ENCODE results near the gene MORC2. TPM values are rescaled to one million over a fixed set of nuclear protein-coding genes. Genes with fewer than 3 reads are reported as not detected.

The MORC2 gene
- total and polyA plus RNA-seq, 4 donors, result 15.2 to 35.1 (median 28.1) TPM

DNA sequence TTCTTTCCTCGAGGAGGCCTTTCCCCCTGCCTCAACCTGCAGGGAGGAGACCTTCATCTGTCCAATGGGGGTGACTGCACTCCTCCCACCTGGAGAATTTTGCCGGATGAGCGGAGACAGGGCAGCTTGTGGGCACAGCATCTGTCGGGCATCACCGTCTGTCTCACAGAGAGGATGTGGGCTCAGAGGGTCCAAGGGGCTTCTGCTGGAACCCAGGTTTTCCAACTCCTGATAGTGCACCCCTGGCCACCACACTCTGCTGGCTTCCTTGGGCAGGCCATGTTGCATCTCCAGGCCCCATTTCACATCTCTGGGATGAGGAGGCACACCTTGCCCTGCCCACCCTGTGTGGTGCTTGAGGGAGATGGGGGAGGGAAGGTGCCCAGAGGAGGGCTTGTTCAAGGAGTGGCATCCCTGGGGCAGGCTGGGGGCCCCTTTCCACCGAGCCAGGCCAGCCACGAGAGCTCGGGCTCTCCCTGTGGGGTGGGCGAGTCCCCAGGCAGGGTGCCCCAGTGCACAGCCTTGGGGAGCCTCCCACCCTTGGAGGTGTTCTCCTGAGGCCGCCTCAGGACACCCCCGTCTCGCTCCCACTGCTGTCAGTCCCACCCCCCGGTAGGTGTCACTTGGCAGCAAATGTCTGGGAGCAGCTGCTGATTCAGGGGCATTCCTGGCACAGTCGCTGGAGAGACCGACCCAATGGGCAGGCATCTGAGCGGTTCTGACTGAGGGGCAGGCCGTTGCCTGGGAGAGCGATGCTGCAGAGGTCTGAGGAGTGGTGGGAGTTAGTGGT, 84.2 kb downstream of the MORC2 start:
- no peaks in the 10 kb centered on the region for H3K27me3 ChIP-seq (ENCODE audit: control insufficient read depth, insufficient read depth, low read length)
- peaks cover 2% of the 10 kb centered on the region for H3K4me1 ChIP-seq (ENCODE audit: control insufficient read depth, insufficient read depth, low read length)
- H3K9me3 ChIP-seq (ENCODE audit: control insufficient read depth, insufficient read depth, low read length), result no peaks in the 10 kb centered on the region
- peaks cover 57% of the 10 kb centered on the region for H3K36me3 ChIP-seq (ENCODE audit: control insufficient read depth, insufficient read depth, low read length)
- DNase-seq (ENCODE audit: low read depth in 4 of 6, low spot score in 6 of 6), result no peak
- no peak overlapping the region for H3K4me3 ChIP-seq (ENCODE audit: low read depth, low read length)
- no peak overlapping the region for H3K27ac ChIP-seq (ENCODE audit: low read depth, low read length)
- 87% methylated on average over 18 of the region's 18 CpGs for WGBS (ENCODE audit: insufficient coverage)

DNA sequence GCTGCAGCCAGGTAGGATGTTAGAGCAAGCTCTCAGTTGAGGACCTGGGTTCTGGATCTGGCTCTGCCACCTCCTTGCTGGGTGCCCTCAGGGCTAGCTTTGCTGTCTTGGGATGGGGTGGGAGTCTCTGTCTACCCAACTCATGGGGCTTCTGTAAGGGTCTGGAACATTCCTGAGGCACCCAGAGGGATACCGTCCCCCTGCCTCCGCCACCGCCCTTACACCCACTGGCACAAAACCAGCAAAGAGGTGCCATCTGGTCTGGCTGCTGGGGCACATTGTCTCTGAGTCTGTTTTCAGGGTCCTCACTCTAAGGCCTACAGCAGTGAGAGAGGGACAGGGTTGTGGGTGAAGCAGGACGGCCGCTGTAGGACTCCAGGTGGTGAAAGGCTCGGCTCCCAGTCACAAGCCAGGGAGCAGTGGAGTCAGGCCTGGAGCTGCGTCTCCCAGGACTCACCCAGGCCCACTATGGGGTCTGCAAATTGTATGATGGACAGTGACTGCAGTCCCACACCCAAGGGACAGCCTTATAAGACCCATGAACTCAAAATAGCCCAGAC, 84.9 kb downstream of the MORC2 start:
- H3K27me3 ChIP-seq (ENCODE audit: control insufficient read depth, insufficient read depth, low read length), result no peaks in the 10 kb centered on the region
- no peak for DNase-seq (ENCODE audit: low read depth in 4 of 6, low spot score in 6 of 6)
- H3K4me3 ChIP-seq (ENCODE audit: low read depth, low read length), result no peak overlapping the region
- H3K4me1 ChIP-seq (ENCODE audit: control insufficient read depth, insufficient read depth, low read length), result peaks cover 10% of the 10 kb centered on the region
- H3K36me3 ChIP-seq (ENCODE audit: control insufficient read depth, insufficient read depth, low read length), result peaks cover 50% of the 10 kb centered on the region
- no peaks in the 10 kb centered on the region for H3K9me3 ChIP-seq (ENCODE audit: control insufficient read depth, insufficient read depth, low read length)
- WGBS (ENCODE audit: insufficient coverage), result 96% methylated on average over 3 of the region's 7 CpGs
- no peak overlapping the region for H3K27ac ChIP-seq (ENCODE audit: low read depth, low read length)

DNA sequence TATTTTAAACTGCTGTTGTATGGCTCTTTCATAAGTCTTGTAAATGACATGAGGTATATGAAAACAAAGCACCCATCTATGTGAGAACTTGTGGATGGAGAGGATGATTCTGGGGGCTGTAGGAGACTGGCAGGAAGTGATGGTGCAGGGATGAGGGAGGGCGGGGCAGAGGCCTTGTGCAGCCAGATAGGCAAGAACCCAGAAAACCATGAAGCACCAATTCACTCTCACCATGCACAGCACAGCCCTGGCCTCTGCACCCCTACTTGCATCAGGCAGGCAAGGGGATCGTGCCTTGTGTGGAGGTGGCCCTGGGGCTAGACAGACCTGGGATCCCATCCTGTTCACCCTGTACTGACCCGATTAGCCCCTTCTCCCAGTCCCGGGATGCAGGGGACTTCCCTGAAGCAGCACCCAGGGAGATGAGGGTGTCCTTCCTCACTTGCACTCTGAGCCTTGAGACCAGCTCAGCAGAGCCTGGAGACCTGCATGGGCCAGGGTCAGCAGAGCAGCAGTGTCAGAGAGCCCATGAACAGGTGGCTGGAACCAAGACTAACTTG, 85.5 kb downstream of the MORC2 start:
- Histone ChIP-seq H3K27ac (ENCODE audit: low read depth, low read length) (no peak overlapping the region), H3K4me3 (ENCODE audit: low read depth, low read length) (no peak overlapping the region), H3K4me1 (ENCODE audit: control insufficient read depth, insufficient read depth, low read length) (peaks cover 16% of the 10 kb centered on the region), H3K36me3 (ENCODE audit: control insufficient read depth, insufficient read depth, low read length) (peaks cover 49% of the 10 kb centered on the region), H3K27me3 (ENCODE audit: control insufficient read depth, insufficient read depth, low read length) (no peaks in the 10 kb centered on the region), H3K9me3 (ENCODE audit: control insufficient read depth, insufficient read depth, low read length) (no peaks in the 10 kb centered on the region)
- DNase-seq (ENCODE audit: low read depth in 4 of 6, low spot score in 6 of 6), result no peak
- 94% methylated on average over 3 of the region's 4 CpGs for WGBS (ENCODE audit: insufficient coverage)

DNA sequence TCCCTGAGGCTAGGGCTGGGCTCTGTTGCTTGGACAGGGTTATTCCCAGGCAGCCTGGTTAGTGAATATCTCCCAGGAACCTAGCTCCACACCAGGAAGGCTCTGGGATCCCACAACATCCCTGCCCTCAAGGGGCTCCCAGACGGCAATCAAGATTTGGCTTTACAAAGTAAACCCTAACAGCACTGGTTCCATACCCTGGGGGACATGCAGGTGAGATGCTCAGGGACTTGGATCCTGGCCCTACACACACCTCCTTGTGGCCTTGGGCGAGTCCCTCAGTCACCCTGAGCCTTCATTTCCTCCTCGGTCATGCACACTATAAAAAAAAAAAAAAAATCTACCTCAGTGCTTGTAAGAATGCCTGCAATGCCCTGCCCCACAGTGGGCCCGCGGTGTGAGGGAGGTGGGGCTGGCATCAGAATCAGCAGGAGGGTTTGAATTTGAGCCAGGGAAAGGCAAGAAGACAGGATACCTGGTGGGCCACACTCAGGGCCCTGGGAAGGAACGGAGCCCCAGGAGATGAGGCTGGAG, 86.3 kb downstream of the MORC2 start:
- Histone ChIP-seq H3K9me3 (ENCODE audit: control insufficient read depth, insufficient read depth, low read length) (no peaks in the 10 kb centered on the region), H3K36me3 (ENCODE audit: control insufficient read depth, insufficient read depth, low read length) (peaks cover 48% of the 10 kb centered on the region), H3K27me3 (ENCODE audit: control insufficient read depth, insufficient read depth, low read length) (no peaks in the 10 kb centered on the region), H3K4me3 (ENCODE audit: low read depth, low read length) (no peak overlapping the region), H3K4me1 (ENCODE audit: control insufficient read depth, insufficient read depth, low read length) (peaks cover 24% of the 10 kb centered on the region), H3K27ac (ENCODE audit: low read depth, low read length) (no peak overlapping the region)
- DNase-seq (ENCODE audit: low read depth in 4 of 6, low spot score in 6 of 6), result no peak
- 53% methylated on average over 3 of the region's 6 CpGs for WGBS (ENCODE audit: insufficient coverage)

DNA sequence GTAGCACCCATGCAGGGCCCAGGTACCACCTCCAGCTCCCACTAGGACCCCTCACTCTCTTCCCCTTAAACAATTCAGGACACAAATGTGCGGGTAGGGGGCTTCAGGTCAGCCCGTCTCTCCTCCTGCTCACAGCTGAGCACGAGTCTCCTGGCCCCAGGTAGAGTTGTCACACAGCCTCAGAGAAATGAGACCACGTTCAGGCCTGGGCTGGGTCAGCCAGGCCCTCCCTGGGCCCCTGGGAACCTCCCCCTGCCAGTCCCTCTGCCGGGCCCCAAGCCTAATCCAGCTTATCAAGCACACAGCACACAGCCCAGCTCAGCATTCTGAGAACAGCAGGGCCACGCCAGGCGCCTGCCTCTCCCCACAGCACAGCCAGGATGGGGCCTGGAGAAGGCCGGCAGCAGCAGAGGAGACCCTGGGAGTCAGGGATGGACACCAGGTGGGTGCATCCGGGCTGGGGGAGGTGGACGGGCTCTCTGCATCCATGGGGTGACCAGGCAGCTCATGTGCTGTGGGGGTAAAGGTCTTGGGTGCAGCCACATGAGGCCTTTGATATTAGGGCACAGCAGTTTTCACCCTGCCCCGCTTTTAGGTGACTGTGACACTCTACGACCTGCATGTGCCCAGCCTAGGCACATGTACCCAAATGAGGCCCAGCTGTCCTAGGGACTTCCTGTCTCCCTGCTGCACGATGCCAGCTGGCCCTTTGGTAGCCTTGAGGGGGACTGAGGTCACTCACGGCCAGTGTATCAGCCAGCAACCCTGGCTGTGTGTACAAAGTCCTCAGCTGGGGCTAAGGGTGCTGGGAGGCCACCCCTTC, 87.0 kb downstream of the MORC2 start:
- no peak for DNase-seq (ENCODE audit: low read depth in 4 of 6, low spot score in 6 of 6)
- Histone ChIP-seq H3K9me3 (ENCODE audit: control insufficient read depth, insufficient read depth, low read length) (no peaks in the 10 kb centered on the region), H3K27me3 (ENCODE audit: control insufficient read depth, insufficient read depth, low read length) (no peaks in the 10 kb centered on the region), H3K27ac (ENCODE audit: low read depth, low read length) (no peak overlapping the region), H3K4me1 (ENCODE audit: control insufficient read depth, insufficient read depth, low read length) (peaks cover 30% of the 10 kb centered on the region), H3K4me3 (ENCODE audit: low read depth, low read length) (no peak overlapping the region), H3K36me3 (ENCODE audit: control insufficient read depth, insufficient read depth, low read length) (peaks cover 47% of the 10 kb centered on the region)
- WGBS (ENCODE audit: insufficient coverage), result 72% methylated on average over 14 of the region's 14 CpGs

DNA sequence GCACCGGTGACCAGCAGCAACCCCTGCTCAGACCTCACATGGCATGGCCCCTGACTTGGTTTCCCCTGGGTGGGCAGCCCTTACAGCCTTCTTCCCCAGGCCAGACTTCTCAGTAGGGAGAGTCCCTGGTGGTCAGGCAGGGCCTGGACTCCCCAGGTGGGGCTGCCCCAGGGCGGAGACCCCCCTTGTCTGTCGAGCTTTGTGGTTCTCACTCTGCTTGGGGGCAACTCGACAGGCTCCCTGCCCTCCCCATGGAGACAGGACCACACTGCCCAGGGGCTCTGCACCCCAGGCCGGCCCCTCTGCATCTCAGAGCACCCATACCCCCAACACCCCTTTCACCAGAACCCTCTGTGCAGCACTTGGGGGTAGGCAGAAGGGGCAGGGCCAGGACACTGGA, 87.7 kb downstream of the MORC2 start:
- Histone ChIP-seq H3K27ac (ENCODE audit: low read depth, low read length) (no peak overlapping the region), H3K36me3 (ENCODE audit: control insufficient read depth, insufficient read depth, low read length) (peaks cover 52% of the 10 kb centered on the region), H3K4me1 (ENCODE audit: control insufficient read depth, insufficient read depth, low read length) (peaks cover 37% of the 10 kb centered on the region), H3K9me3 (ENCODE audit: control insufficient read depth, insufficient read depth, low read length) (no peaks in the 10 kb centered on the region), H3K4me3 (ENCODE audit: low read depth, low read length) (no peak overlapping the region), H3K27me3 (ENCODE audit: control insufficient read depth, insufficient read depth, low read length) (no peaks in the 10 kb centered on the region)
- no peak for DNase-seq (ENCODE audit: low read depth in 4 of 6, low spot score in 6 of 6)
- WGBS (ENCODE audit: insufficient coverage), result 93% methylated on average over 3 of the region's 5 CpGs

DNA sequence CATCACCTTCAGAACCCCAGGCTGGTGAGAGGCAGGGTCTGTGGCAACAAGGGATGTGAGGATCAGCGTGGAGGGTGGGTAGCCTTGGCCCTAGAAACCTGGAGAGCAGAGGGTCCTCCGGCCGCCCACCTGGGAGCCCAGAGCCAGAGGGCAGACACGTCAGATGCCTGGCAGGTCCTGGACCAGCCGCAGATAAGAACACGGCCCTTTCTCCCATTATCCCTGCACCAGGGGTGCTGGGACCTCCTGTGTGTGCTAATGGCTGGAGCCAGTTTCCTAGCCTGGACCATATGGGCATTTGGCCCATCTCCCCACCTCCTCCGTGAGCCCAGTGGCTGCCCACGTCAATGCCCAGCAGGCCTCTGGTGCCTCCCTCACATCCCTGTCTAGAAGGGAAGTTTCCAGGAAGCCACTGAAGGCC, 88.4 kb downstream of the MORC2 start:
- no peak for DNase-seq (ENCODE audit: low read depth in 4 of 6, low spot score in 6 of 6)
- H3K4me3 ChIP-seq (ENCODE audit: low read depth, low read length), result no peak overlapping the region
- H3K36me3 ChIP-seq (ENCODE audit: control insufficient read depth, insufficient read depth, low read length), result peaks cover 52% of the 10 kb centered on the region
- no peak overlapping the region for H3K27ac ChIP-seq (ENCODE audit: low read depth, low read length)
- H3K9me3 ChIP-seq (ENCODE audit: control insufficient read depth, insufficient read depth, low read length), result no peaks in the 10 kb centered on the region
- 93% methylated on average over 6 of the region's 8 CpGs for WGBS (ENCODE audit: insufficient coverage)
- peaks cover 40% of the 10 kb centered on the region for H3K4me1 ChIP-seq (ENCODE audit: control insufficient read depth, insufficient read depth, low read length)
- H3K27me3 ChIP-seq (ENCODE audit: control insufficient read depth, insufficient read depth, low read length), result no peaks in the 10 kb centered on the region

DNA sequence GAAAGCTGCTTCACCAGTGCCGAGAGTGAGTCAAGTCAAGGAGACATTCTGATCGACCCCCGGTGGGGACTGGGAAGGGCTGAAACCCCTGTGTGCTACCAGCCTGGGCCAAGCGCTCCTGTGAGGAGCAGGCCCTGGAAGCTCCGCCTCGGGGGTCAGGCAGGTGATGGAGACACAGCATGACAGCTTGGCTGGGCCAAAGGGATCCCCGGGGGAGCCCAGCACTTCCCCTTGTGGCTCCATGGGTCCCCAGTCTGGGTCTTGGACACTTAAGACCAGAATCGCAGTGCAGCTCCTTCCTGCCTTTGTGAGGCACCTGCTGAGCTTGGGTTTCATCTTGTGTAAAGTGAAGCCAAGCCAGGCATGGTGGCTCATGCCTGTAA, 89.2 kb downstream of the MORC2 start:
- H3K4me3 ChIP-seq (ENCODE audit: low read depth, low read length), result no peak overlapping the region

More for the DNA sequence above, 89.2 kb downstream of the MORC2 start:
- WGBS (ENCODE audit: insufficient coverage), result 65% methylated on average over 8 of the region's 8 CpGs
- Histone ChIP-seq H3K9me3 (ENCODE audit: control insufficient read depth, insufficient read depth, low read length) (no peaks in the 10 kb centered on the region), H3K27ac (ENCODE audit: low read depth, low read length) (no peak overlapping the region), H3K4me1 (ENCODE audit: control insufficient read depth, insufficient read depth, low read length) (peaks cover 40% of the 10 kb centered on the region), H3K27me3 (ENCODE audit: control insufficient read depth, insufficient read depth, low read length) (no peaks in the 10 kb centered on the region), H3K36me3 (ENCODE audit: control insufficient read depth, insufficient read depth, low read length) (peaks cover 51% of the 10 kb centered on the region)
- no peak for DNase-seq (ENCODE audit: low read depth in 4 of 6, low spot score in 6 of 6)
